Heart right ventricle (tissue), 16 donors: ENCODE results near the gene S100A14. TPM values are rescaled to one million over a fixed set of nuclear protein-coding genes. Genes with fewer than 3 reads are reported as not detected.
A peak's percentile ranks its signal among the peaks of the same experiment; 100 is the strongest.

Source experiments
- ATAC-seq, 8 donors: fragments of 200-7000 bp; cut with Tn5 transposase; one replicate each; pipeline ENCODE4 v1.9.1; 2020; ENCODE audit warnings: mild to moderate bottlenecking in 8 of 8, moderate library complexity in 8 of 8, moderate number of reproducible peaks in 1 of 8
- DNase-seq, 2 donors: peaks; one replicate each; pipeline ENCODE4 v3.0.0-alpha.2; 2020
- H3K27ac ChIP-seq, 10 donors: fragments of 200-600 bp; sonication (generic) in 2 of 10; one replicate each; pipeline versions ENCODE4 v1.5.0 to v1.8.0; 2020 to 2022; ENCODE audit warnings: mild to moderate bottlenecking in 3 of 10
- H3K27me3 ChIP-seq, 7 donors: fragments of 200-600 bp; one replicate each; pipeline ENCODE4 v1.8.0; 2021 to 2022; ENCODE audit warnings: mild to moderate bottlenecking in 2 of 7
- H3K36me3 ChIP-seq, 9 donors: fragments of 200-600 bp; sonication (generic) in 1 of 9; one replicate each; pipeline versions ENCODE4 v1.5.0 to v1.8.0; 2020 to 2022; ENCODE audit warnings: mild to moderate bottlenecking in 2 of 9
- H3K4me1 ChIP-seq, 9 donors: fragments of 200-600 bp; sonication (generic) in 1 of 9; one replicate each; pipeline versions ENCODE4 v1.5.0 to v1.8.0; 2020 to 2022; ENCODE audit warnings: mild to moderate bottlenecking in 4 of 9
- H3K4me3 ChIP-seq, 10 donors: fragments of 200-600 bp; sonication (generic) in 2 of 10; one replicate each; pipeline versions ENCODE4 v1.5.0 to v1.8.0; 2020 to 2022; ENCODE audit warnings: mild to moderate bottlenecking in 7 of 10, moderate library complexity in 2 of 10
- H3K9me3 ChIP-seq, 11 donors: fragments of 200-600 bp in 10 of 11; sonication (generic) in 2 of 11; one replicate each; pipeline versions ENCODE4 v1.5.0 to v1.8.0; 2013 to 2022; ENCODE audit warnings: mild to moderate bottlenecking in 2 of 11, control low read depth in 1 of 11, moderate library complexity in 1 of 11
- CTCF ChIP-seq, 9 donors: fragments of 200-600 bp; sonication (generic) in 2 of 9; IDR thresholded peaks; one replicate each; pipeline versions ENCODE4 v1.5.0 to v1.8.0; 2021 to 2022; ENCODE audit warnings: antibody characterized with exemption in 9 of 9, mild to moderate bottlenecking in 5 of 9, moderate library complexity in 1 of 9
- WGBS, 2 donors: extraction: QIAGEN DNeasy Blood & Tissue Kit; methylation state at CpG; one replicate each; pipeline ENCODE4 v1.1.7; 2013; ENCODE audit warnings: inconsistent platforms in 1 of 2; 5-methylcytosine and 5-hydroxymethylcytosine counted together
- intact Hi-C, 10 donors: fragments of 100-400 bp; cut with DNase I; formaldehyde crosslinking; loops; one replicate each; pipeline versions ENCODE4 v1.11.1 to v1.14.2; 2022
- polyA plus RNA-seq, 2 donors: library from polyadenylated mRNA; stranded (reverse); fragments of 200-250 nt; gene quantifications; one replicate each; pipeline ENCODE4 v1.2.3, GENCODE V29; 2013
- total RNA-seq, 10 donors: library from RNA; stranded (reverse); fragmentation: NEBNext Ultra II Directional in 3 of 10; extraction: Animal tissue kit (Norgen Biotek cat#: 25700) in 3 of 10; gene quantifications; one replicate each; pipeline versions ENCODE4 v1.2.1 to v1.2.4, GENCODE V29; 2021 to 2023
- donor health status: Arrhythmogenic right ventricular cardiomyopathy.
- donor health status: ischemic (EF 13 %, LVEDD 7.1; RV severe dilation, severe dysfunction).
- donor health status: healthy with polysubstance abuse.
- donor health status: DM: no; HTN: yes; CAD: no.
- donor health status: DM: no; HTN: no; CAD: no.
- donor health status: ischemic (EF 25% LVEDD 6.9; RV normal size, moderate dysfunction).
- donor health status: ischemic (EF 25% LVEDD 5.7; RV mildly dilated, moderate dysfunction).
- donor health status: healthy.
- donor health status: DM: yes; HTN: yes; CAD: no.
- donor health status: Ischemic cardiomyopathy.
- donor health status: ischemic (EF 35%, LVEDD 5.7; RV mildly dilated, moderate dysfunction).
- donor health status: nonischemic (EF 11% LVEDD 7.7; RV severe dilation, severe dysfunction).
- donor health status: DM: yes; HTN: yes; CAD: no.
- donor health status: PGD.
- donor health status: ischemic (EF 29% LVEDD 5.4; RV normal size, mild dysfunction).
- donor health status: nonischemic (EF 23%, LVEDD 6.1; RV moderate dilation, normal function).

The S100A14 gene
- total and polyA plus RNA-seq, 12 donors = 0.80 to 7.3 (median 4.1) TPM

- H3K27ac ChIP-seq = peak overlapping the region in 6 of 10 donors; percentile 42 to 76 (median 58)
- TF ChIP-seq CTCF (IDR thresholded peaks at IDR 0.05) = no peak
- 38 to 59% methylated on average over 3 of the region's 3 CpGs for WGBS, 2 donors
- no peaks in the 10 kb centered on the region for H3K27me3 ChIP-seq
- no peaks in the 10 kb centered on the region for H3K9me3 ChIP-seq
- peak in 3 of 8 donors; percentile 37 to 52 (median 48) for ATAC-seq
- intact Hi-C loops = loop anchor here in 1 of 10 donors (10.0 kb wide), 1 partner anchor 78 kb away; no protein-coding TSS in a partner anchor
- no peak overlapping the region for H3K4me3 ChIP-seq
- no peaks in the 10 kb centered on the region for H3K36me3 ChIP-seq
- no peak for DNase-seq
- peaks cover 2 to 31% (median 19%) of the 10 kb centered on the region in 9 donors for H3K4me1 ChIP-seq
Observed at GRCh38 chr1:153652805-153653500, 36.8 kb upstream of the S100A14 start.

GRCh38 chr1:153651771-153652170 is 35.6 kb upstream of the S100A14 start:
- H3K4me1 ChIP-seq = peaks cover 2 to 38% (median 19%) of the 10 kb centered on the region in 9 donors
- ATAC-seq (no peak), DNase-seq (no peak)
- 81 to 85% methylated on average over 1 of the region's 1 CpG for WGBS, 2 donors
- no peak overlapping the region for H3K4me3 ChIP-seq
- H3K36me3 ChIP-seq = peaks cover 0 to 7% (median 0%) of the 10 kb centered on the region in 9 donors
- no peak for TF ChIP-seq CTCF (IDR thresholded peaks at IDR 0.05)
- intact Hi-C loops = loop anchor here in 1 of 10 donors (10.0 kb wide), 1 partner anchor 77 kb away; no protein-coding TSS in a partner anchor
- H3K27ac ChIP-seq = no peak overlapping the region
- H3K27me3 ChIP-seq = no peaks in the 10 kb centered on the region
- no peaks in the 10 kb centered on the region for H3K9me3 ChIP-seq

GRCh38 chr1:153649863-153650235 is 33.7 kb upstream of the S100A14 start:
- no peak overlapping the region for H3K4me3 ChIP-seq
- no peaks in the 10 kb centered on the region for H3K9me3 ChIP-seq
- intact Hi-C loops = loop anchor here in 1 of 10 donors (10.0 kb wide), 1 partner anchor 75 kb away; no protein-coding TSS in a partner anchor
- H3K36me3 ChIP-seq = peaks cover 0 to 26% (median 14%) of the 10 kb centered on the region in 9 donors
- peak; percentile 59 to 66 for DNase-seq
- peaks cover 2 to 42% (median 19%) of the 10 kb centered on the region in 9 donors for H3K4me1 ChIP-seq
- peak overlapping the region in 2 of 10 donors; percentile 20 to 23 for H3K27ac ChIP-seq
- 80 to 83% methylated on average over 2 of the region's 2 CpGs for WGBS, 2 donors
- TF ChIP-seq CTCF (IDR thresholded peaks at IDR 0.05) = no peak
- no peaks in the 10 kb centered on the region for H3K27me3 ChIP-seq
- peak in 7 of 8 donors; percentile 54 to 83 (median 80) for ATAC-seq

- Histone ChIP-seq H3K4me3 (no peak overlapping the region), H3K4me1 (peaks cover 2 to 46% (median 23%) of the 10 kb centered on the region in 9 donors), H3K9me3 (no peaks in the 10 kb centered on the region), H3K36me3 (peaks cover 0 to 32% (median 16%) of the 10 kb centered on the region in 9 donors), H3K27me3 (no peaks in the 10 kb centered on the region), H3K27ac (peak overlapping the region in 4 of 10 donors; percentile 7 to 23 (median 21))
- intact Hi-C loops = no loop called here
- WGBS, 2 donors = 56% methylated on average over 3 of the region's 3 CpGs
- ATAC-seq (peak in 3 of 8 donors; percentile 6 to 21 (median 7)), DNase-seq (no peak)
- no peak for TF ChIP-seq CTCF (IDR thresholded peaks at IDR 0.05)
Observed at GRCh38 chr1:153649137-153649862, 33.2 kb upstream of the S100A14 start.
